Right lobe of liver (tissue), 4 donors: ENCODE measurements around the gene PELI3.

Experiments used
- POLR2A ChIP-seq: fragments of 450-650 bp; IDR thresholded peaks from one replicate; pipeline ENCODE4 v1.6.1; 2017; ENCODE audit warnings: antibody characterized with exemption, mild to moderate bottlenecking
- TF ChIP-seq, protein P1 (sequence below), 4 donors: fragments of 200-600 bp in 3 of 4; fragments of 450-650 bp in 1 of 4; IDR thresholded peaks; one replicate each; pipeline versions ENCODE4 v1.5.1 to v1.8.0; 2016 to 2022; ENCODE audit warnings: antibody characterized with exemption in 4 of 4, mild to moderate bottlenecking in 2 of 4
- donor health status: DM: no; HTN: no; CAD: no.
- donor health status: DM: no; HTN: no; CAD: no.
- donor health status: DM: no; HTN: yes; CAD: no.

- TF ChIP-seq, protein P1, sequence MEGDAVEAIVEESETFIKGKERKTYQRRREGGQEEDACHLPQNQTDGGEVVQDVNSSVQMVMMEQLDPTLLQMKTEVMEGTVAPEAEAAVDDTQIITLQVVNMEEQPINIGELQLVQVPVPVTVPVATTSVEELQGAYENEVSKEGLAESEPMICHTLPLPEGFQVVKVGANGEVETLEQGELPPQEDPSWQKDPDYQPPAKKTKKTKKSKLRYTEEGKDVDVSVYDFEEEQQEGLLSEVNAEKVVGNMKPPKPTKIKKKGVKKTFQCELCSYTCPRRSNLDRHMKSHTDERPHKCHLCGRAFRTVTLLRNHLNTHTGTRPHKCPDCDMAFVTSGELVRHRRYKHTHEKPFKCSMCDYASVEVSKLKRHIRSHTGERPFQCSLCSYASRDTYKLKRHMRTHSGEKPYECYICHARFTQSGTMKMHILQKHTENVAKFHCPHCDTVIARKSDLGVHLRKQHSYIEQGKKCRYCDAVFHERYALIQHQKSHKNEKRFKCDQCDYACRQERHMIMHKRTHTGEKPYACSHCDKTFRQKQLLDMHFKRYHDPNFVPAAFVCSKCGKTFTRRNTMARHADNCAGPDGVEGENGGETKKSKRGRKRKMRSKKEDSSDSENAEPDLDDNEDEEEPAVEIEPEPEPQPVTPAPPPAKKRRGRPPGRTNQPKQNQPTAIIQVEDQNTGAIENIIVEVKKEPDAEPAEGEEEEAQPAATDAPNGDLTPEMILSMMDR (IDR thresholded peaks at IDR 0.05): no peak
- TF ChIP-seq POLR2A: no peak
Observed at GRCh38 chr11:66484806-66485380, 18.2 kb downstream of the PELI3 start.
